MM.1S (cell line): Measurements from ENCODE around the gene PARD3.

Experiments used
- CTCF ChIP-seq: fragments of 300-600 bp; sonication (generic); IDR thresholded peaks from 2 replicates; pipeline ENCODE4 v1.5.1; 2016; ENCODE audit warnings: antibody characterized with exemption, low read length, mixed read lengths
- EZH2 ChIP-seq: fragments of 300-600 bp; sonication (generic); optimal IDR thresholded peaks from 2 replicates; pipeline ENCODE3; 2017; ENCODE audit warnings: low read depth, mild to moderate bottlenecking, antibody characterized with exemption, low read length, mixed read lengths
- EZH2phosphoT487 ChIP-seq: fragments of 300-600 bp; sonication (generic); IDR thresholded peaks from 2 replicates; pipeline ENCODE4 v1.6.1; 2018; ENCODE audit warnings: antibody characterized with exemption, low read length

- TF ChIP-seq EZH2phosphoT487: no peak
- TF ChIP-seq CTCF: no peak
- TF ChIP-seq EZH2: no peak
These were observed 389.1 kb downstream of the PARD3 start for GRCh38 chr10:34426041-34426440.
